ENCODE data around the gene PTRH1. TPM values are rescaled to one million over a fixed set of nuclear protein-coding genes. Genes with fewer than 3 reads are reported as not detected.
A peak's percentile ranks its signal among the peaks of the same experiment; 100 is the strongest.

The PTRH1 gene
- total RNA-seq, 1 donor from 2014 or later = 13.9 TPM

- intact Hi-C loops (cut with micrococcal nuclease) = no loop called here
- H3K4me3 ChIP-seq = no peak overlapping the region
- H3K9me3 ChIP-seq (replicated peaks) = no peaks in the 10 kb centered on the region
- TF ChIP-seq CTCF (IDR thresholded peaks at IDR 0.05; ENCODE audit: borderline replicate concordance) = no peak
- H3K4me1 ChIP-seq = peaks cover 32% of the 10 kb centered on the region
- peaks cover 87% of the 10 kb centered on the region for H3K36me3 ChIP-seq
- no peaks in the 10 kb centered on the region for H3K27me3 ChIP-seq (ENCODE audit: low read depth)
- no peak overlapping the region for H3K27ac ChIP-seq (replicated peaks)
- no peak for DNase-seq
Measured at GRCh38 chr9:127746959-127747569, 31.6 kb upstream of the PTRH1 start.

DNA sequence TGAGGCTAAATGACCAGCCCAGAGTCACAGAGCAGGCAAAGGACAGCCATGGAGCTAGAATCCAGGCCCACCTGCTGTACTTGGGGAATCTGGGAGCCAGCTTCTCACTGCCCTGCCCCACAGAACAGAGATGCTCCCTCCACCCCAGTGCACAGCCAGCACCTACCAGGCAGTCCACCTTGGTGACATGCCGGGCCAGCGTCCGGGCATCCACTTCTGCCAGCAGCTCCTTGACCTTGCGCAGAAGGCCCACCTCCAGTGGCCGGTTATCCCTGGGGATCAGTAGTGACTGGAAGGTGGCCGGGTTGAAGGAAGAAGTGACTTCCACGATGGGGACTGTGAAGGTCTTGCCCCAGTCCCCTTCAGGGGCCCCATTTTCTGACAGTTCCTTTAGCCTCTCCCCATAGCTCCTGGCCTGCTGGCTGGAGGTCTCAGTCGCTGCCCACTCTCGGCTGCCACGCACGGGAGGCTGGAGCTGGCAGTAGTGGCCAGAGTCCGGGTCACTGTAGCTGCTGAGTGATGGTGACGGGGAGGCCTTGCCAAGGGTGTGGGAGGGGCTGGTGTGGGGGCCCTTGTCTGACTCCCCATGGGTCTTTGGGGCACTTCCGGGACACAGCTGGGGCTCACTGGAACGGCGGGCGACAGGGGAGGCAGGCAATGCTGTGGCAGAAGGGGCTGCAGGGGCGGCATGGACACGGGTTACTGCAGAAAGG lies 29.1 kb upstream of the PTRH1 start:
- no peaks in the 10 kb centered on the region for H3K27me3 ChIP-seq (ENCODE audit: low read depth)

DNA sequence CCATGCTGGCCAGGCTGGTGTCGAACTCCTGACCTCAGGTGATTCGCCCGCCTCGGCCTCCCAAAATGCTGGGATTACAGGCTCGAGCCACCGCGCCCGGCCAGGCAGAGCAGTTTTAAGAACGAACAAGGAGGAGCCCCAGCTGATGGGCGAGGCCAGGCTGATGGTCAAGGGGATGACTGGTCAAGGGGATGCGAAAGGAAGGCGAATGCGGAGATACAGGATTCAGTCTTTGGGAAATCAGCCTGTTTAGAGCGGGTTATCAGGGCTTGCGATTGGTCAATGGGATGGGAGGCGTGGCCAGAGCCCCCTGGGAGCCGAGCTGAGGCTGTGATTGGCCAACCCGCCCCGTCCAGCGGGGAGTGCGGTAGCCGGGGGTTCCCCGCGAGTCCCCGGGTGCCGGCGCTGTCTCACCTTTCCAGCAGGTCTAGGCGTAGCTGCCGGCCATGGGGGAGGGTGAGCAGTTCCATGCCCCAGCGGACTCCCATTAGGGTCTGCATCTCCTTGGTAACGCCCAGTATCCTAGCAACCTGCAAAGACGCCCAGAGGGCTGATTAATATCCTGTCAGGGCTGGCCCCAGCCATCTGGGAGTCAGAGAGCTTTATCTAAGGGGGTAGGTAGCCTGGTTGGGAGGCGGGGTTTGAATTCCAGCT lies 27.1 kb upstream of the PTRH1 start:
- DNase-seq = no peak
- intact Hi-C loops (cut with micrococcal nuclease) = no loop called here
- H3K27me3 ChIP-seq (ENCODE audit: low read depth) = no peaks in the 10 kb centered on the region
- peak overlapping the region; percentile 68 for H3K27ac ChIP-seq (replicated peaks)
- peak overlapping the region; percentile 64 for H3K4me3 ChIP-seq
- no peaks in the 10 kb centered on the region for H3K9me3 ChIP-seq (replicated peaks)
- H3K36me3 ChIP-seq = peaks cover 81% of the 10 kb centered on the region
- TF ChIP-seq CTCF (IDR thresholded peaks at IDR 0.05; ENCODE audit: borderline replicate concordance) = no peak
- H3K4me1 ChIP-seq = peaks cover 39% of the 10 kb centered on the region

More for the DNA sequence above, 29.1 kb upstream of the PTRH1 start:
- intact Hi-C loops (cut with micrococcal nuclease) = no loop called here
- H3K4me3 ChIP-seq = no peak overlapping the region
- no peak for DNase-seq
- no peak overlapping the region for H3K27ac ChIP-seq (replicated peaks)
- peaks cover 84% of the 10 kb centered on the region for H3K36me3 ChIP-seq
- H3K9me3 ChIP-seq (replicated peaks) = no peaks in the 10 kb centered on the region
- peaks cover 46% of the 10 kb centered on the region for H3K4me1 ChIP-seq
- no peak for TF ChIP-seq CTCF (IDR thresholded peaks at IDR 0.05; ENCODE audit: borderline replicate concordance)

- intact Hi-C loops (cut with micrococcal nuclease) = no loop called here
- no peaks in the 10 kb centered on the region for H3K27me3 ChIP-seq (ENCODE audit: low read depth)
- H3K4me3 ChIP-seq = peak overlapping the region; percentile 64
- H3K4me1 ChIP-seq = peaks cover 39% of the 10 kb centered on the region
- no peak for TF ChIP-seq CTCF (IDR thresholded peaks at IDR 0.05; ENCODE audit: borderline replicate concordance)
- H3K36me3 ChIP-seq = peaks cover 74% of the 10 kb centered on the region
- no peaks in the 10 kb centered on the region for H3K9me3 ChIP-seq (replicated peaks)
- peak overlapping the region; percentile 68 for H3K27ac ChIP-seq (replicated peaks)
- peak; percentile 81 for DNase-seq
Measured at GRCh38 chr9:127741831-127742434, 26.5 kb upstream of the PTRH1 start.

GRCh38 chr9:127739614-127740330 lies 24.3 kb upstream of the PTRH1 start:
- Histone ChIP-seq H3K27me3 (ENCODE audit: low read depth) (no peaks in the 10 kb centered on the region), H3K4me1 (peaks cover 56% of the 10 kb centered on the region), H3K36me3 (peaks cover 55% of the 10 kb centered on the region), H3K4me3 (no peak overlapping the region), H3K9me3 (replicated peaks) (no peaks in the 10 kb centered on the region), H3K27ac (replicated peaks) (peak overlapping the region; percentile 68)
- intact Hi-C loops (cut with micrococcal nuclease) = loop anchor here (5.0 kb wide), 1 partner anchor 43 kb away; no protein-coding TSS in a partner anchor
- TF ChIP-seq CTCF (IDR thresholded peaks at IDR 0.05; ENCODE audit: borderline replicate concordance) = no peak
- peak; percentile 55 for DNase-seq

Data from left ventricle myocardium inferior (tissue), 1 donor.